Spleen (tissue), 11 donors: Measurements from ENCODE around the gene PTPRC. TPM values are rescaled to one million over a fixed set of nuclear protein-coding genes. Genes with fewer than 3 reads are reported as not detected.
A peak's percentile ranks its signal among the peaks of the same experiment; 100 is the strongest.

Source experiments
- DNase-seq: peaks from one replicate; pipeline ENCODE4 v3.0.0-alpha.2; 2020
- H3K27ac ChIP-seq, 8 donors: fragments of 200-600 bp; sonication (generic) in 7 of 8; 1 replicate in 4 of 8; 2 replicates in 4 of 8; pipeline versions ENCODE4 v1.5.0 to v1.8.0; 2016 to 2021; ENCODE audit warnings: inconsistent platforms in 4 of 8, mild to moderate bottlenecking in 4 of 8, moderate library complexity in 1 of 8
- H3K27me3 ChIP-seq, 7 donors: fragments of 200-600 bp; sonication (generic) in 6 of 7; replicated peaks in 1 of 7; 1 replicate in 4 of 7; 2 replicates in 3 of 7; pipeline versions ENCODE4 v1.5.0 to v1.8.0; 2016 to 2021; ENCODE audit warnings: inconsistent platforms in 3 of 7, mild to moderate bottlenecking in 1 of 7
- H3K36me3 ChIP-seq, 6 donors: fragments of 200-600 bp; sonication (generic) in 5 of 6; 1 replicate in 4 of 6; 2 replicates in 2 of 6; pipeline versions ENCODE4 v1.5.0 to v1.8.0; 2016 to 2021; ENCODE audit warnings: inconsistent platforms in 2 of 6
- H3K4me1 ChIP-seq, 6 donors: fragments of 200-600 bp; sonication (generic) in 5 of 6; 1 replicate in 3 of 6; 2 replicates in 3 of 6; pipeline versions ENCODE4 v1.5.0 to v1.8.0; 2016 to 2021; ENCODE audit warnings: inconsistent platforms in 3 of 6
- H3K4me3 ChIP-seq, 8 donors: fragments of 200-600 bp; sonication (generic) in 7 of 8; 1 replicate in 4 of 8; 2 replicates in 4 of 8; pipeline versions ENCODE4 v1.5.0 to v1.8.0; 2016 to 2021; ENCODE audit warnings: inconsistent platforms in 4 of 8, mild to moderate bottlenecking in 4 of 8, moderate library complexity in 2 of 8
- H3K9me3 ChIP-seq, 8 donors: fragments of 200-600 bp; sonication (generic) in 7 of 8; 1 replicate in 4 of 8; 2 replicates in 4 of 8; pipeline versions ENCODE4 v1.5.0 to v1.8.0; 2016 to 2021; ENCODE audit warnings: inconsistent platforms in 4 of 8
- POLR2A ChIP-seq, 3 donors: fragments of 450-650 bp; IDR thresholded peaks; one replicate each; pipeline ENCODE4 v1.5.1; 2017; ENCODE audit warnings: antibody characterized with exemption in 3 of 3, mild to moderate bottlenecking in 1 of 3
- POLR2AphosphoS5 ChIP-seq, 3 donors: sonication (generic); formaldehyde crosslinking; IDR thresholded peaks; one replicate each; pipeline ENCODE4 v1.5.1; 2017; ENCODE audit warnings: antibody characterized with exemption in 3 of 3
- WGBS, 5 donors: extraction: QIAGEN DNeasy Blood & Tissue Kit in 3 of 5; methylation state at CpG; one replicate each; pipeline versions ENCODE4 v1.1.5 to v1.1.7; 2013 to 2018; 5-methylcytosine and 5-hydroxymethylcytosine counted together
- intact Hi-C: fragments of 100-400 bp; cut with DNase I; formaldehyde crosslinking; loops from one replicate; pipeline ENCODE4 v1.15.0; 2023; ENCODE audit warnings: low total_unique reads
- polyA plus RNA-seq, 3 donors: library from polyadenylated mRNA; stranded (reverse); fragments of 200-250 nt; gene quantifications; one replicate each; pipeline ENCODE4 v1.2.1, GENCODE V29; 2013
- total RNA-seq, 7 donors: library from RNA; depleted of rRNA in 3 of 7; stranded (reverse); fragments of >200 nt in 3 of 7; fragmentation: NEBNext Ultra II Directional in 4 of 7; extraction: Animal tissue kit (Norgen Biotek cat#: 25700) in 4 of 7; gene quantifications; one replicate each; pipeline versions ENCODE4 v1.1.0 to v1.2.1, GENCODE V29; 2016 to 2021
- TF ChIP-seq, protein P1 (sequence below), 11 experiments: fragments of 200-600 bp in 7 of 11; fragments of 450-650 bp in 4 of 11; sonication (generic) in 4 of 11; IDR thresholded peaks in 8 of 11; conservative IDR thresholded peaks in 3 of 11; 1 replicate in 7 of 11; 2 replicates in 4 of 11; pipeline versions ENCODE4 v1.4.0 to v1.8.0; 2016 to 2021; ENCODE audit warnings: antibody characterized with exemption in 11 of 11, inconsistent platforms in 4 of 11, mild to moderate bottlenecking in 1 of 11
- donor health status: healthy with polysubstance abuse.
- donor health status: DM: no; HTN: no; CAD: no; lungs with moderate emphysema.
- donor health status: DM: no; HTN: no; CAD: no.
- donor health status: Bipolar disorder and iron deficiency.
- donor health status: healthy.
- donor health status: DM: no; HTN: no; CAD: no.
- donor health status: DM: yes; HTN: yes; CAD: no.

The PTPRC gene
- total and polyA plus RNA-seq, 10 donors: 79.2 to 716 (median 476) TPM

DNA sequence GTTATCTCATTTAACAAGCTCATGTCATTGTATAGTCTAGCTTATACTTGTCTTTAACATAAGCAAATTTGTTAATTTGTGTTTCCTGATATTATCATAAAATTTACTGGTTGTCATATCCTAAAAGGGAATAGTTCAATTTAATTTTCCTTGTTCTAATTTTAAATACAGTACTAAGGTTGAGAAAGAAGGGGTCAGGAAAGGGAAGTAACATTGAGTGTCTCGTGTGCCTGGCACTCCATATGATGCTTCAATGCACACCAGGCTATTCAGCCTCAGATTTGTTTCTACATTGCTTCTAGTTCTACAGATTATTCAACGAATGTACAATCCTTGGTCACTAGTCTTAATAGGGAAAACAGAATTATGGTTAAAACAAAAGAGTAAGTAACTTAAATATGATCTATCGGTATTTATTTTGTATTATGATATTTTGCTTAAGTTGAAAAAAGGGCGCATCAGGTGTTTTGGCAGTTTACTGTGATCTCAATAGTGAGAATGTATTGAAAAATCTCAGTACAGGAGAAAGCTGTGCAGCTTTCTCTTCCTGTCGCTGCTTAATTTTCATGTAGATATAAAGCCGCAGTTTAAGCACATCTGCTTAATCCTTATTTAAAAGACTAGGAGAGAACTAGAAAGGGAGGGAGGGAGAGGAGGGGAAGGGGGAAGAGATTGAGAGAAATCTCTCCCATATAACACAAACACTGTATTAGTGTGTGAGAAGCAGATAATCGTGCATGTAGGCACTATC is 13.0 kb downstream of the PTPRC start:
- Histone ChIP-seq H3K27ac (peak overlapping the region in 7 of 8 donors; percentile 52 to 91 (median 87)), H3K27me3 (no peaks in the 10 kb centered on the region), H3K9me3 (no peaks in the 10 kb centered on the region), H3K4me1 (peaks cover 11 to 100% (median 94%) of the 10 kb centered on the region in 6 donors), H3K4me3 (peak overlapping the region in 4 of 8 donors; percentile 1 to 48 (median 6)), H3K36me3 (peaks cover 0 to 45% (median 2%) of the 10 kb centered on the region in 6 donors)
- peak in 1 of 3 donors; percentile 32 for TF ChIP-seq POLR2AphosphoS5 (IDR thresholded peaks at IDR 0.05)
- TF ChIP-seq, protein P1, sequence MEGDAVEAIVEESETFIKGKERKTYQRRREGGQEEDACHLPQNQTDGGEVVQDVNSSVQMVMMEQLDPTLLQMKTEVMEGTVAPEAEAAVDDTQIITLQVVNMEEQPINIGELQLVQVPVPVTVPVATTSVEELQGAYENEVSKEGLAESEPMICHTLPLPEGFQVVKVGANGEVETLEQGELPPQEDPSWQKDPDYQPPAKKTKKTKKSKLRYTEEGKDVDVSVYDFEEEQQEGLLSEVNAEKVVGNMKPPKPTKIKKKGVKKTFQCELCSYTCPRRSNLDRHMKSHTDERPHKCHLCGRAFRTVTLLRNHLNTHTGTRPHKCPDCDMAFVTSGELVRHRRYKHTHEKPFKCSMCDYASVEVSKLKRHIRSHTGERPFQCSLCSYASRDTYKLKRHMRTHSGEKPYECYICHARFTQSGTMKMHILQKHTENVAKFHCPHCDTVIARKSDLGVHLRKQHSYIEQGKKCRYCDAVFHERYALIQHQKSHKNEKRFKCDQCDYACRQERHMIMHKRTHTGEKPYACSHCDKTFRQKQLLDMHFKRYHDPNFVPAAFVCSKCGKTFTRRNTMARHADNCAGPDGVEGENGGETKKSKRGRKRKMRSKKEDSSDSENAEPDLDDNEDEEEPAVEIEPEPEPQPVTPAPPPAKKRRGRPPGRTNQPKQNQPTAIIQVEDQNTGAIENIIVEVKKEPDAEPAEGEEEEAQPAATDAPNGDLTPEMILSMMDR (IDR thresholded peaks at IDR 0.05 in 8 of 11, conservative IDR thresholded peaks at IDR 0.05 in 3 of 11): no peak
- no peak for DNase-seq
- 43 to 59% (median 46%) methylated on average over 7 of the region's 7 CpGs for WGBS, 5 donors
- intact Hi-C loops: no loop called here

DNA sequence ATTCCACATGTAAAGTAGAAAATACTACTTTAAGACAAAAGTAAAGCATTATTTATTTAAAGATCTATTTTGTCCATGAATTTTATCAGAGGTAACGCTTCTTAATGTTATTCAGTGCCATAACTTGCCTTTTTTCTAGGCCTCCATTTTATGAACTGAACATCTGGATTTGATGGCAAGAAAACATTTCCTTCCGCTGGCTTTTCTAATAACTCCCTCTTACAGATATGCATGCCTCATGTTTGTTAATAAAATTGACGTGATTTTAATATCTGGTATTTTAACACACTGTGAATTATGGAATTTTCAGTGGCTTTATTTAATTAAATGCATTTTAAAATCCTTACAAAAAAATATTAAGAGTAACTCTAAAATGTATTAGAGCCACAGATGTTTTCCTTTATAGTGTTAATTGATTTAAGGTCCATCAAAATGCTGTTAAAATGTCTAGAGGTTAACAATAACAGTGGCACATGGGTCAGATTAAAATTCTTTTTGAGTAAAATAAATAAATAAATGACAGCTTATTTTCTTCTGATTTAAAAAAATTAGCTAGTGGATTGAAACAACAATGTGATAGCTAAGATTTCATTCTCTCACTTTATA is 15.1 kb downstream of the PTPRC start:
- no peak for TF ChIP-seq POLR2AphosphoS5 (IDR thresholded peaks at IDR 0.05)
- TF ChIP-seq, protein P1 (IDR thresholded peaks at IDR 0.05 in 8 of 11, conservative IDR thresholded peaks at IDR 0.05 in 3 of 11): no peak
- TF ChIP-seq POLR2A (IDR thresholded peaks at IDR 0.05): no peak
- WGBS, 5 donors: 70 to 79% (median 74%) methylated on average over 3 of the region's 3 CpGs
- Histone ChIP-seq H3K36me3 (peaks cover 0 to 29% (median 2%) of the 10 kb centered on the region in 6 donors), H3K4me3 (no peak overlapping the region), H3K27ac (peak overlapping the region in 6 of 8 donors; percentile 80 to 91 (median 88)), H3K9me3 (no peaks in the 10 kb centered on the region), H3K4me1 (peaks cover 17 to 100% (median 95%) of the 10 kb centered on the region in 6 donors), H3K27me3 (no peaks in the 10 kb centered on the region)
- intact Hi-C loops: no loop called here
- DNase-seq: no peak

DNA sequence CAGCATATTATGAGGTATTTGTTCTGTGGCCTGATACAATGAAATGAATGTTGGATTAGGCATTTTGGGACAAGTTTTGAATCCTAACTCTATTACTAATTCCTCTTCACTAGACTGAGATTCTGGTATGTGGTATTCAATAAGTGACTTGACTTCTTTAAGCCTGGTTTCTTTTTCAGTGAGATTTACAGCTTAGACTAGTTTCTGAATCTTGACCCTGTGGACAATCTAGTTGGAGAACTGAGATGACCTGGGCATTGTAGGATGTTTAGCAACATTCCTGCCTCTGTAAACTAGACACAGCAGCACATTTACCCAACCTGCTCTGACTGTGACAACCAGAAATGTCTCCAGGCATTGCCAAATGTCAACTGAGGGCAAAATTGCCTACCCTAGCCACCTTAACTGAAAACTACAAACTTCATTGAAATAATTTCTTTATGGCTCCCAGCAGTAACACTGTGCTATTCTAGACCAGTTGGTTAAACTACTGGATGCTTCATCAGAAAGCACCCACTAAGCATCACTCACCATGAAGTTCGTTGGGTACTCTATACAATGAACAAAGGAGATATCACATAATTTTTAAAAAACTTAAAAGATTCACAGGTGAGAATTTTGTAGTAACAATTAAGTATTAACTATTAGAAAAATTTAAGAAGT is 16.8 kb downstream of the PTPRC start:
- TF ChIP-seq POLR2AphosphoS5 (IDR thresholded peaks at IDR 0.05) (peak in 1 of 3 donors; percentile 41), POLR2A (IDR thresholded peaks at IDR 0.05) (no peak)
- no peaks in the 10 kb centered on the region for H3K27me3 ChIP-seq
- no peaks in the 10 kb centered on the region for H3K9me3 ChIP-seq
- H3K4me1 ChIP-seq: peaks cover 17 to 100% (median 95%) of the 10 kb centered on the region in 6 donors
- 63 to 74% (median 73%) methylated on average over 1 of the region's 1 CpG for WGBS, 5 donors
- H3K36me3 ChIP-seq: peaks cover 0 to 13% (median 0%) of the 10 kb centered on the region in 6 donors
- DNase-seq: no peak
- intact Hi-C loops: no loop called here
- H3K4me3 ChIP-seq: peak overlapping the region in 1 of 8 donors; percentile 57
- H3K27ac ChIP-seq: peak overlapping the region; percentile 7 to 91 (median 86)

DNA sequence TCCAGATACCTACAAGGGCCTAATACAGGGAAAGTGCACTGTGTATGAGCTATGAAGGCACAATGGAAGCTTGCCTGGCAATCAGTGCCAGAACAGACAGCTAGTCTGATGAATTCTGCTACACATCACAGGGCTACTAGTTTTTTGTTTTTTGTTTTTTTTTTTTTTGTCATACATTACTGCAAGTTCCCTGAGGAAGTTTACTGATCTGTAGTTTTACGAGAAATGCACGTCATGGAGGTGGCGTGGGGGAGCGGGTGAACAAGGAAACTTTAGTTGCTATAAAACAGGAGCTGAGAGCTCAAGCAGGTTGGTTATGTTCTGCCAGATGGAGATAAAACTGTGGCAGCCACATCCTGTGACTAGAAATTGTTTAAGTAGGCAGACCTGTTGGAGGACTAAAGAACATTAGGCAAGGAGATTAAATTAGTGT is 17.7 kb downstream of the PTPRC start:
- 29 to 52% (median 32%) methylated on average over 4 of the region's 4 CpGs for WGBS, 5 donors
- H3K9me3 ChIP-seq: no peaks in the 10 kb centered on the region
- H3K36me3 ChIP-seq: peaks cover 0 to 13% (median 0%) of the 10 kb centered on the region in 6 donors
- peak in 1 of 3 donors; percentile 32 for TF ChIP-seq POLR2A (IDR thresholded peaks at IDR 0.05)
- TF ChIP-seq, protein P1 (IDR thresholded peaks at IDR 0.05 in 8 of 11, conservative IDR thresholded peaks at IDR 0.05 in 3 of 11): no peak
- peak in 1 of 3 donors; percentile 90 for TF ChIP-seq POLR2AphosphoS5 (IDR thresholded peaks at IDR 0.05)
- peak overlapping the region in 3 of 8 donors; percentile 0 to 57 (median 9) for H3K4me3 ChIP-seq
- H3K4me1 ChIP-seq: peaks cover 25 to 100% (median 96%) of the 10 kb centered on the region in 6 donors
- H3K27ac ChIP-seq: peak overlapping the region; percentile 7 to 91 (median 86)
- no peaks in the 10 kb centered on the region for H3K27me3 ChIP-seq
- intact Hi-C loops: no loop called here
- DNase-seq: peak; percentile 87
